ENCODE data around the gene CEP120.
"Not testable (repeated sequence)": the region's sequence is repeated elsewhere in the genome, so short reads cannot be mapped to it uniquely, and the experiment has no call there.

The CEP120 gene

DNA sequence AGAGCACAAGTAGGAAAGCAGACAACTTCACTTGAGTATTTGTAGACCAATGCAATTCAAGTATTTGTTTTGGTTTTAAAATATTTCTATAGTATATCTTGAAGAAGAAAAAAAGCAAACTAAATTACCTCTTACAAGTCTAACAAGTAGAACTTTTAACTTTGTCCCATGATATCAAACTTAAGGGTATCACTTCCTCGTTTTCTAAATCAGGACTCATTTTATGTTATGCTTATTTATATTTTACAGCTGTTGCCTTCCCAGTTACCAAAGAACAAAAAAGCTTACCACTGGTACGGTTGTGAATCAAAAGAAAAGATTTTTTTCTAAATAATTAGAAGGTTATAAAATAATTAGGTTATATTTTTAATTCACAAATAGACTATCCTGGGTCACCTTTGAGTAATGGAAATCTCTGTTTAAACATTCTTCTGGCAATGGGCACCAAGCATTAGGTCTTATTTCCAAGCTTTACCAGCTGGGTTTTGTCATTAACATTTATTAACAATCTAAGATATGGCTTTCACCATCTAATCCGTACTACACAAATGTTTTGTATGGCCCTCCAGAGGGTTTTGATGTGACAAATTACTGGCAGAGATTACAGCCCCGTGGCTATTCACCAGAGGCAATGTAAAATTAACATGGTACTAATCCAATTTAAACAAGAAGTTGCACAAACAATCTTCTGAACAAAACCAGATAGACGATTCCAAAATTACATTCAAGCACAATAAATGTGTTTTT, 63.6 kb downstream of the CEP120 start:
- no peak overlapping the region for H3K27ac ChIP-seq
- no peak for TF ChIP-seq ZFX (IDR thresholded peaks at IDR 0.05)
- TF ChIP-seq, protein P1, sequence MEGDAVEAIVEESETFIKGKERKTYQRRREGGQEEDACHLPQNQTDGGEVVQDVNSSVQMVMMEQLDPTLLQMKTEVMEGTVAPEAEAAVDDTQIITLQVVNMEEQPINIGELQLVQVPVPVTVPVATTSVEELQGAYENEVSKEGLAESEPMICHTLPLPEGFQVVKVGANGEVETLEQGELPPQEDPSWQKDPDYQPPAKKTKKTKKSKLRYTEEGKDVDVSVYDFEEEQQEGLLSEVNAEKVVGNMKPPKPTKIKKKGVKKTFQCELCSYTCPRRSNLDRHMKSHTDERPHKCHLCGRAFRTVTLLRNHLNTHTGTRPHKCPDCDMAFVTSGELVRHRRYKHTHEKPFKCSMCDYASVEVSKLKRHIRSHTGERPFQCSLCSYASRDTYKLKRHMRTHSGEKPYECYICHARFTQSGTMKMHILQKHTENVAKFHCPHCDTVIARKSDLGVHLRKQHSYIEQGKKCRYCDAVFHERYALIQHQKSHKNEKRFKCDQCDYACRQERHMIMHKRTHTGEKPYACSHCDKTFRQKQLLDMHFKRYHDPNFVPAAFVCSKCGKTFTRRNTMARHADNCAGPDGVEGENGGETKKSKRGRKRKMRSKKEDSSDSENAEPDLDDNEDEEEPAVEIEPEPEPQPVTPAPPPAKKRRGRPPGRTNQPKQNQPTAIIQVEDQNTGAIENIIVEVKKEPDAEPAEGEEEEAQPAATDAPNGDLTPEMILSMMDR (conservative IDR thresholded peaks at IDR 0.05), result no peak

DNA sequence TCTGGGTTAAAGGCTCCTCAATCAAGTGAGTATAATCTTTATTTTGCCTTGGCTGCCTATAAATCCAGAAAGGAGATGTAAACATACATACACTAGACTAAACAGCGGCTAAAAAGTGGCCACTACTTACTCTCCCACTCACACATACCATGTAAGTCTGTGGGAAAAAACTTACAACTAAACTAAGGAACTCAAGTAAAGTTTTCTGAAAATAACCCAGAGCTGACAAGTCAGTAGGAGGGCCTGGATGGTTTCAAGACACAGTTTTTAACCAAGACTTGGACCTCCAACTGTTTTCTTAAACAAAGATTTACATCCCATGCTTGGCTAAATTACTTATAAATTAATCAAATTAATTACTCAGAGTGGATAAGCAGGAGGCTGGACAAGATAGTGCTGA, 64.5 kb downstream of the CEP120 start:
- TF ChIP-seq, protein P1 (conservative IDR thresholded peaks at IDR 0.05), result no peak
- TF ChIP-seq ZFX (IDR thresholded peaks at IDR 0.05), result no peak
- H3K27ac ChIP-seq, result no peak overlapping the region

DNA sequence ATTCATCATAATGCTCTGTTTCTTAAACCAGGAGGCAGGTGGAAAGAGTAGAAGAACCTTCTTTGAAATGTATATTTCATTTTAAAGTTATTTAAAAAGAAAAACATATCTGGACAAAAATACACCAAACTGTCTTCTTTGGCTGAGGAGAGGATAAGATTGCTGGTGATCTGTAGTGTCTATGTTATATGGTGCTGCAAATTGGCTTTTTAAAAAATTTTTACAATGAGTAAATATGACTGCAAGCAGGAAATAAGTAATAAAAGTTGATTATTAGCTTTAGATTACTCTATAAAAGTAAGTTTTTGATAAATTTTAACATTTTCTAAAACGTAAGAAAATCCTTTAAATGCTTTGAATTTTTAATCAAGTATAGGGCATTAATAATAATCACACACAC, 64.9 kb downstream of the CEP120 start:
- H3K27ac ChIP-seq, result no peak overlapping the region
- TF ChIP-seq, protein P1 (conservative IDR thresholded peaks at IDR 0.05), result no peak
- TF ChIP-seq ZFX (IDR thresholded peaks at IDR 0.05), result no peak

DNA sequence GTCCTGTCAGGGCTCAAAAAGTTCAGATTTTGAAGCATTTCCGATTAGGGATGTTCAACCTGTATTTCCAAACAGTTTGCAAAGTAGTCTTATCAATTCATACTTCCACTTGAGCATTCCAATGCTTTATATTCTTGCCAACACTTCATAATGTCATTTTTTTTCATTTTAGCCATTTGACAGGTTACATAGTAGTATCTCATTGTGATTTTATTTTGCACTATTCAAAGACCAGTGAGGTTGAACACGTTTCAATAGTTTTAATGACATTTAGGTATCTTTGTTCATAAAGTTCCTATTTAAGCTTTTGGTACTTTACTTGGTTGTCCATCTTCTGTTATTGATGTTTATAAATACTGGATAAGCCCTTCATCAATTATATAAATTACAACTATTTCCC, 71.4 kb downstream of the CEP120 start:
- H3K27ac ChIP-seq, result no peak overlapping the region
- TF ChIP-seq ZFX (IDR thresholded peaks at IDR 0.05), result no peak
- TF ChIP-seq, protein P1 (conservative IDR thresholded peaks at IDR 0.05), result no peak

DNA sequence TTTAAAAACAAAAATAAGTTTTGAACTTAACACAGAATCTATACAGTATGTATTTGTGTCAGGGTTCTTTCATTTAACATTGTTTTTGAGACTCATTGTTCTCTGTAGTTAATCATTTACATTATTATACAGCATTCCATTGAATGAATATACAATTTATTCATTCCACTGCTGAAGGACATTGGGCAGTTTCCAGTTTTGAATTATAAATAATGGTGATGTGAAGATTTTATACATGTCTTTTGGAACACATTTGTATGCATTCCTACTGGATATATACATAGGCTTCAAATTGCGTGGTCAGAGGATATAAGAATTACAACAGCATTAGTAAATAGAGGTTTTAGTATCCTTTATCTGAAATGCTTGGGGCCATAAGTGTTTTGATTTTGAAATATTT, 72.0 kb downstream of the CEP120 start:
- no peak for TF ChIP-seq ZFX (IDR thresholded peaks at IDR 0.05)
- H3K27ac ChIP-seq, result no peak overlapping the region

DNA sequence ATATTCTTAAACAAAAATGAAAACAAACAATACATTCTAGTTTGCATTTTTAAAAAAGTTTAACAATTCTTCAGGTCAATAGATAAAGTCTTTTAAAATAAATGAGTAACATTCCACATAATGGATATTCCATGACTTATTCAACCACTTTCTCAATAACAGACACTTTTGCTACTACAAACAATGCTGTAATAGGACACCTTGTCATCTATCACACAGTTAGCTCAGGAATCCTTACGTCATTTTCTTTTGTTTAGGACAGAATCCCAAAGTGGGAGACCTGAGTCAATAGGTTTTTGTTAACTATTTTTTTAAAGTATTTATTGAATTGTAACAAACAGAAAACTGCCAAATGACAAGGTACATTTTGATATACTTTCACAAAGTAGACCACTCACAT, 72.5 kb downstream of the CEP120 start:
- H3K27ac ChIP-seq, result no peak overlapping the region
- TF ChIP-seq, protein P1 (conservative IDR thresholded peaks at IDR 0.05), result no peak
- TF ChIP-seq ZFX (IDR thresholded peaks at IDR 0.05), result no peak

DNA sequence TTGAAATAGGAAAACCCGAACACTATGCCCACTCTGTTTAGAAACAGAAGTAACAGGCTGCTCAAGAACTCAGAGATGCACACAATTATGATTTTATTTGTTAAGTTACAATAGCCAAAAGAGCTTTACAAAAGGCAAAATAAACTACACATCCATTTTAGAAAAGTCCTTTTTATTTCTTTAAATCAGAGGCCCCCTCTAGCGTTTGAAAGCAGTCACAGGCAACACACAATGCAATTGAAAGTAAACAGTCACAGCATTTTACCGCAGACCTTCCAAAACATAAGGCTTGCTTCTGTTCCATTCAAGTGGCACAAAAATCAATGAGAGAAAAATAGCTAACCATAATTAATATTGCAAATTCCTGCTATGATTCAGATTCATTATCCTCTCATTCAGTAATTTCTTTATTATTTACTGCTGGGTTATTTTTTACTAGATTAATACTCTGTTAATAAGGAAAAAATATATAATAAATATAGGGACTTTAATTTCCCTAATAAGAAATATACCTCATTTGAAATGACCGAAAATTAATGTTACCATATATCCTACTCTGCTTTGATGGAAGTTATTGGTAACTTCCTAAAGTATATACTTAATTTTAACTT, 78.3 kb downstream of the CEP120 start:
- TF ChIP-seq, protein P1 (conservative IDR thresholded peaks at IDR 0.05), result peak; percentile 85
- no peak for TF ChIP-seq ZFX (IDR thresholded peaks at IDR 0.05)
- no peak overlapping the region for H3K27ac ChIP-seq

DNA sequence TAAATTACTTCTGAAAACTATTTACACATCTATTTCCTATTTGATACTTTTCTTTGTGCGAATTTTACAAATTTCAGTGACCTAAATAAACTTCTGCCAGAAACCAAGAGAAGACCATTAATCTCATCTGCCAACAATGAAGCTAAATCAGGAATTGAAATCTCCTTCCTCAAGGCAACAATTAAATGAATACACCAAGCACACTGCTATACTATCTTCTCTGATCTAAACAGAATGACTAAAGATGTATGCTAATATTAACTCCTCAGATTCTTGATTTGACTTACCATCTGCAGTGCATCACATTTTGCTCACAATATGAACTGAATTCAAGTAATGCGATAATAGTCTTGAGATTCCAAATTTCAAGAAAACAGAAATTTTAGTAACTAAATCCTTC, 82.3 kb downstream of the CEP120 start:
- TF ChIP-seq, protein P1 (conservative IDR thresholded peaks at IDR 0.05), result no peak
- TF ChIP-seq ZFX (IDR thresholded peaks at IDR 0.05), result no peak
- H3K27ac ChIP-seq, result no peak overlapping the region

DNA sequence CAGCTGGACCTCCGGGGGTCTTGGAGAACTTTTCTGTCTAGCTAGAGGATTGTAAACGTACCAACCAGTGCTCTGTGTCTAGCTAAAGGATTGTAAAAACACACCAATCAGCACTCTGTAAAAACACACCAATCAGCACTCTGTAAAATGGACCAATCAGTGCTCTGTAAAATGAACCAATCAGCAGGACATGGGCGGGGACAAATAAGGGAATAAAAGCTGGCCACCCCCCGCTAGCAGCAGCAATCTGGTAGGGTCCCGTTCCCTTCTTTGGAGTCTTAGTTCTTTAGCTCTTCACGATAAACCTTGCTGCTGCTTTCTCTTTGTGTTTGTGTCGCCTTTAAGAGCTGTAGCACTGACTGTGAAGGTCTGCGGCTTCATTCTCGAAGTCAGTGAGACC, 114.8 kb downstream of the CEP120 start:
- not testable (repeated sequence) for H3K27ac ChIP-seq

Measured in C4-2B (cell line).